ENCODE data around the gene SRRM4. TPM values are rescaled to one million over a fixed set of nuclear protein-coding genes. Genes with fewer than 3 reads are reported as not detected.

Gene SRRM4
- total and polyA plus RNA-seq, 2 experiments from 2014 or later, result 0.53 to 0.63 TPM

- Mint-ChIP-seq H3K27ac (no peak overlapping the region), H3K36me3 (ENCODE audit: low read depth) (peaks cover 45% of the 10 kb centered on the region), H3K4me1 (0 out of 3 replicates have a peak, but pooled peaks cover 2% of the 10 kb centered on the region), H3K9me3 (peaks cover 12% of the 10 kb centered on the region), H3K4me3 (no peak overlapping the region), H3K27me3 (ENCODE audit: insufficient read depth, low read depth, poor library complexity) (peaks cover 11% of the 10 kb centered on the region)
- Histone ChIP-seq H2AFZ (no peak overlapping the region), H3K4me1 (ENCODE audit: insufficient read depth) (no peaks in the 10 kb centered on the region), H4K20me1 (replicated peaks; ENCODE audit: insufficient read depth) (no peaks in the 10 kb centered on the region), H3K79me2 (replicated peaks; ENCODE audit: insufficient read depth) (no peaks in the 10 kb centered on the region), H3K4me3 (no peak overlapping the region), H3K9me2 (ENCODE audit: insufficient read depth) (0 out of 2 replicates have a peak, but pooled peaks cover 8% of the 10 kb centered on the region), H3K4me2 (no peak overlapping the region), H3F3A (replicated peaks; ENCODE audit: low read depth) (no peaks in the 10 kb centered on the region), H3K36me3 (ENCODE audit: insufficient read depth) (peaks cover 3% of the 10 kb centered on the region; the same call in 1 of the 2 replicates), H3K27ac (ENCODE audit: low read depth) (no peak overlapping the region), H3K27me3 (ENCODE audit: insufficient read depth) (no peaks in the 10 kb centered on the region)
- TF ChIP-seq POLR2AphosphoS5 (IDR thresholded peaks at IDR 0.05; ENCODE audit: low read depth), result no peak
- TF ChIP-seq CTCF (conservative IDR thresholded peaks at IDR 0.05; ENCODE audit: low read depth in 2 of 2), result no peak
- no peak for TF ChIP-seq NANOG (IDR thresholded peaks at IDR 0.05; ENCODE audit: borderline replicate concordance)
- TF ChIP-seq ZNF462 (CRISPR knock-in tag; IDR thresholded peaks at IDR 0.05), result no peak
- TF ChIP-seq JUNB (IDR thresholded peaks at IDR 0.05; ENCODE audit: unreplicated experiment), result no peak
- no peak for TF ChIP-seq REST (IDR thresholded peaks at IDR 0.05; ENCODE audit: unreplicated experiment)
- TF ChIP-seq STAT1 (IDR thresholded peaks at IDR 0.05; ENCODE audit: unreplicated experiment), result no peak
- no peak for TF ChIP-seq EZH2 (IDR thresholded peaks at IDR 0.05; ENCODE audit: low read depth, unreplicated experiment)
- no peak for TF ChIP-seq ZNF114 (CRISPR knock-in tag; IDR thresholded peaks at IDR 0.05)
- TF ChIP-seq EZH2phosphoT487 (IDR thresholded peaks at IDR 0.05; ENCODE audit: unreplicated experiment), result no peak
- no peak for TF ChIP-seq ETS1 (IDR thresholded peaks at IDR 0.05)
- no peak for TF ChIP-seq CREB1 (CRISPR knock-in tag; IDR thresholded peaks at IDR 0.05; ENCODE audit: low read depth)
- TF ChIP-seq ZNF331 (CRISPR knock-in tag; IDR thresholded peaks at IDR 0.05; ENCODE audit: low read depth), result no peak
- ATAC-seq, result no peak
- no peak for DNase-seq (ENCODE audit: low spot score)
Measured at GRCh38 chr12:119129827-119130434, 148.6 kb downstream of the SRRM4 start.
